ENCODE measurements around the gene RPRD2. TPM values are rescaled to one million over a fixed set of nuclear protein-coding genes. Genes with fewer than 3 reads are reported as not detected.
A peak's percentile ranks its signal among the peaks of the same experiment; 100 is the strongest.

RPRD2 gene
- total and polyA plus RNA-seq, 2 donors (not counting 1 experiment from before 2014, with no cell fraction given), result 16.6 to 49.1 TPM

GRCh38 chr1:150364231-150365003 lies 470 bp downstream of the RPRD2 start:
- Mint-ChIP-seq H3K27me3 (no peaks in the 10 kb centered on the region), H3K4me1 (peaks cover 37% of the 10 kb centered on the region), H3K9me3 (ENCODE audit: insufficient read depth) (no peaks in the 10 kb centered on the region), H3K27ac (peak overlapping the region; percentile 99), H3K4me3 (peak overlapping the region; percentile 99)
- Histone ChIP-seq H3K79me2 (ENCODE audit: control insufficient read depth, insufficient read depth, low read length) (peaks cover 50% of the 10 kb centered on the region), H3K36me3 (replicated peaks in 1 of 2; ENCODE audit: control extremely low read depth in 1 of 2, control insufficient read depth in 1 of 2, extremely low read depth in 1 of 2, insufficient read depth in 2 of 2, low read length in 1 of 2) (no peaks in the 10 kb centered on the region), H4K20me1 (ENCODE audit: control insufficient read depth, insufficient read depth, low read length, poor library complexity, severe bottlenecking) (no peaks in the 10 kb centered on the region), H3K9me3 (ENCODE audit: control extremely low read depth in 1 of 3, control insufficient read depth in 2 of 3, insufficient read depth in 1 of 3, low read length in 2 of 3) (peaks cover 0 to 5% (median 4%) of the 10 kb centered on the region in 3 donors), H3K4me2 (replicated peaks; ENCODE audit: low read depth, low read length, poor library complexity, severe bottlenecking) (peak overlapping the region; percentile 80), H3K27ac (ENCODE audit: low read length in 2 of 2) (peak overlapping the region; percentile 79 to 87), H3K27me3 (replicated peaks in 1 of 4; ENCODE audit: control extremely low read depth in 1 of 4, control insufficient read depth in 3 of 4, insufficient read depth in 4 of 4, low read length in 3 of 4) (no peaks in the 10 kb centered on the region), H3K9ac (ENCODE audit: low read length) (peak overlapping the region; percentile 84), H3K4me3 (ENCODE audit: control extremely low read depth in 1 of 5, extremely low read depth in 1 of 5, insufficient read depth in 1 of 5, low read depth in 2 of 5, low read length in 4 of 5) (peak overlapping the region; percentile 74 to 99 (median 90)), H3K4me1 (ENCODE audit: control insufficient read depth in 2 of 2, insufficient read depth in 2 of 2, low read length in 2 of 2) (peaks cover 21 to 24% of the 10 kb centered on the region in 2 donors), H2AFZ (ENCODE audit: insufficient read depth, low read depth, low read length, poor library complexity, severe bottlenecking) (peak overlapping the region; percentile 92)
- under 1% methylated on average over 47 of the region's 50 CpGs for WGBS (ENCODE audit: insufficient coverage)
- TF ChIP-seq EZH2 (IDR thresholded peaks at IDR 0.05; ENCODE audit: borderline replicate concordance, insufficient read depth, low read depth, low read length, poor library complexity, severe bottlenecking), result no peak
- TF ChIP-seq CTCF (IDR thresholded peaks at IDR 0.05), result no peak
- ChIA-PET CTCF (interaction anchor here (0.6 kb wide), 1 partner anchor 896 kb away, joined by 3 read pairs; no protein-coding TSS in a partner anchor), POLR2A (interaction anchor here (0.6 to 2.2 kb wide), 17 partner anchors 10 to 1095 kb away, joined by 3 to 8 read pairs (median 5); partner anchors contain the start of genes ANP32E, APH1A, CERS2 and CTSS)
- ATAC-seq (ENCODE audit: low read depth) (peak; percentile 31), DNase-seq (peak; percentile 87)
- intact Hi-C loops (cut with micrococcal nuclease), result loop anchor here (1.0 to 5.0 kb wide), 6 partner anchors 95 to 512 kb away; partner anchors contain the start of genes APH1A, ARNT and TARS2

GRCh38 chr1:150365941-150366340 lies 2.0 kb downstream of the RPRD2 start:
- ChIA-PET CTCF (no interaction called here), POLR2A (no interaction called here)
- peak overlapping the region; percentile 99 for H3K4me3 Mint-ChIP-seq
- H3K9ac ChIP-seq (ENCODE audit: low read length), result peak overlapping the region; percentile 84
- H3K4me2 ChIP-seq (replicated peaks; ENCODE audit: low read depth, low read length, poor library complexity, severe bottlenecking), result peak overlapping the region; percentile 80
- no peaks in the 10 kb centered on the region for H3K27me3 ChIP-seq (replicated peaks in 1 of 4; ENCODE audit: control extremely low read depth in 1 of 4, control insufficient read depth in 3 of 4, insufficient read depth in 4 of 4, low read length in 3 of 4)
- no CpG with 5 or more reads among the region's 3 CpGs for WGBS (ENCODE audit: insufficient coverage)
- intact Hi-C loops (cut with micrococcal nuclease), result loop anchor here (2.0 to 5.0 kb wide), 2 partner anchors 294 to 511 kb away; partner anchors contain the start of gene ARNT
- H4K20me1 ChIP-seq (ENCODE audit: control insufficient read depth, insufficient read depth, low read length, poor library complexity, severe bottlenecking), result no peaks in the 10 kb centered on the region
- peak overlapping the region; percentile 99 for H3K27ac Mint-ChIP-seq
- H3K27me3 Mint-ChIP-seq, result no peaks in the 10 kb centered on the region
- peak overlapping the region; percentile 92 for H2AFZ ChIP-seq (ENCODE audit: insufficient read depth, low read depth, low read length, poor library complexity, severe bottlenecking)
- H3K4me1 Mint-ChIP-seq, result peaks cover 42% of the 10 kb centered on the region
- peak overlapping the region; percentile 79 to 87 for H3K27ac ChIP-seq (ENCODE audit: low read length in 2 of 2)
- peak overlapping the region; percentile 74 to 99 (median 90) for H3K4me3 ChIP-seq (ENCODE audit: control extremely low read depth in 1 of 5, extremely low read depth in 1 of 5, insufficient read depth in 1 of 5, low read depth in 2 of 5, low read length in 4 of 5)
- H3K4me1 ChIP-seq (ENCODE audit: control insufficient read depth in 2 of 2, insufficient read depth in 2 of 2, low read length in 2 of 2), result peaks cover 24 to 28% of the 10 kb centered on the region in 2 donors
- ATAC-seq (ENCODE audit: low read depth), result no peak
- H3K36me3 ChIP-seq (replicated peaks in 1 of 2; ENCODE audit: control extremely low read depth in 1 of 2, control insufficient read depth in 1 of 2, extremely low read depth in 1 of 2, insufficient read depth in 2 of 2, low read length in 1 of 2), result no peaks in the 10 kb centered on the region
- no peak for DNase-seq
- TF ChIP-seq EZH2 (IDR thresholded peaks at IDR 0.05; ENCODE audit: borderline replicate concordance, insufficient read depth, low read depth, low read length, poor library complexity, severe bottlenecking), result no peak
- peaks cover 65% of the 10 kb centered on the region for H3K79me2 ChIP-seq (ENCODE audit: control insufficient read depth, insufficient read depth, low read length)
- peaks cover 0 to 5% (median 4%) of the 10 kb centered on the region in 3 donors for H3K9me3 ChIP-seq (ENCODE audit: control extremely low read depth in 1 of 3, control insufficient read depth in 2 of 3, insufficient read depth in 1 of 3, low read length in 2 of 3)
- H3K9me3 Mint-ChIP-seq (ENCODE audit: insufficient read depth), result no peaks in the 10 kb centered on the region
